H9 (cell line): ENCODE data around the gene BAAT. TPM values are rescaled to one million over a fixed set of nuclear protein-coding genes. Genes with fewer than 3 reads are reported as not detected.

Experiments used
- DNase-seq: peaks from one replicate; pipeline ENCODE4 v3.0.0-alpha.2; 2017
- H2AFZ ChIP-seq: one replicate; pipeline ENCODE4 v1.6.1; 2013; ENCODE audit warnings: mild to moderate bottlenecking, low read length, control low read depth, moderate library complexity
- H2AK5ac ChIP-seq: 2 replicates; pipeline ENCODE4 v1.6.1; 2013; ENCODE audit warnings: low read length, control low read depth, mixed read lengths; ENCODE audit not compliant: insufficient read length
- H2BK120ac ChIP-seq: one replicate; pipeline ENCODE4 v1.6.1; 2013; ENCODE audit warnings: low read depth, mild to moderate bottlenecking, low read length, control low read depth, inconsistent platforms; ENCODE audit not compliant: poor library complexity, severe bottlenecking
- H2BK12ac ChIP-seq: 2 replicates; pipeline ENCODE4 v1.6.1; 2013; ENCODE audit warnings: low read length, control low read depth, mixed read lengths, low read depth; ENCODE audit not compliant: insufficient read length
- H2BK15ac ChIP-seq: 2 replicates; pipeline ENCODE4 v1.6.1; 2013; ENCODE audit warnings: low read depth, low read length, control low read depth
- H2BK20ac ChIP-seq: one replicate; pipeline ENCODE4 v1.6.1; 2013; ENCODE audit warnings: low read depth, mild to moderate bottlenecking, low read length, control low read depth, inconsistent platforms; ENCODE audit not compliant: poor library complexity, severe bottlenecking
- H2BK5ac ChIP-seq: 2 replicates; pipeline ENCODE4 v1.6.1; 2013; ENCODE audit warnings: low read length, control low read depth, mixed read lengths; ENCODE audit not compliant: insufficient read length
- H3K14ac ChIP-seq: 2 replicates; pipeline ENCODE4 v1.6.1; 2013; ENCODE audit warnings: low read length, control low read depth; ENCODE audit not compliant: insufficient read depth
- H3K18ac ChIP-seq: 2 replicates; pipeline ENCODE4 v1.6.1; 2013; ENCODE audit warnings: low read depth, mild to moderate bottlenecking, mixed read lengths, low read length, control low read depth; ENCODE audit not compliant: insufficient read length
- H3K23ac ChIP-seq: 2 replicates; pipeline ENCODE4 v1.6.1; 2013; ENCODE audit warnings: low read length, control low read depth, mixed read lengths, low read depth; ENCODE audit not compliant: insufficient read length
- H3K23me2 ChIP-seq: 2 replicates; pipeline ENCODE4 v1.6.1; 2013; ENCODE audit warnings: low read depth, mild to moderate bottlenecking, mixed read lengths, low read length, control low read depth; ENCODE audit not compliant: insufficient read length, poor library complexity, severe bottlenecking
- H3K27ac ChIP-seq: 2 replicates; pipeline ENCODE4 v1.5.1; 2013; ENCODE audit warnings: low read length, control low read depth, mixed read lengths, low read depth; ENCODE audit not compliant: insufficient read length
- H3K27me3 ChIP-seq: 2 replicates; pipeline ENCODE4 v1.6.1; 2013; ENCODE audit warnings: low read length, control low read depth, inconsistent platforms; ENCODE audit not compliant: insufficient read depth
- H3K4ac ChIP-seq: 2 replicates; pipeline ENCODE4 v1.6.1; 2013; ENCODE audit warnings: low read depth, mild to moderate bottlenecking, control low read depth, inconsistent platforms, low read length, moderate library complexity
- H3K4me1 ChIP-seq: 2 replicates; pipeline ENCODE4 v1.6.1; 2013; ENCODE audit warnings: low read length, control low read depth, inconsistent platforms; ENCODE audit not compliant: insufficient read depth
- H3K4me2 ChIP-seq: 2 replicates; pipeline ENCODE4 v1.6.1; 2013; ENCODE audit warnings: low read length, control low read depth, mixed read lengths; ENCODE audit not compliant: insufficient read length, insufficient read depth
- H3K56ac ChIP-seq: 2 replicates; pipeline ENCODE4 v1.6.1; 2013; ENCODE audit warnings: low read depth, mild to moderate bottlenecking, mixed read lengths, low read length, control low read depth; ENCODE audit not compliant: insufficient read length
- H3K79me1 ChIP-seq: 2 replicates; pipeline ENCODE4 v1.6.1; 2013; ENCODE audit warnings: low read depth, mild to moderate bottlenecking, moderate library complexity, low read length, control low read depth, inconsistent platforms; ENCODE audit not compliant: insufficient read depth, poor library complexity, severe bottlenecking
- H3K79me2 ChIP-seq: 2 replicates; pipeline ENCODE4 v1.6.1; 2013; ENCODE audit warnings: low read length, control low read depth, inconsistent platforms; ENCODE audit not compliant: insufficient read depth
- H3K9ac ChIP-seq: 2 replicates; pipeline ENCODE4 v1.6.1; 2013; ENCODE audit warnings: low read length, control low read depth, mixed read lengths; ENCODE audit not compliant: insufficient read length; ENCODE audit errors: extremely low read depth
- H3K9me3 ChIP-seq: one replicate; pipeline ENCODE4 v1.6.1; 2013; ENCODE audit warnings: low read depth, low read length, inconsistent platforms; ENCODE audit not compliant: control insufficient read depth
- H3T11ph ChIP-seq: one replicate; pipeline ENCODE4 v1.6.1; 2013; ENCODE audit warnings: mild to moderate bottlenecking, low read length, control low read depth, inconsistent platforms
- H4K20me1 ChIP-seq: one replicate; pipeline ENCODE4 v1.6.1; 2013; ENCODE audit not compliant: control insufficient read depth, insufficient read length, insufficient read depth
- H4K5ac ChIP-seq: 2 replicates; pipeline ENCODE4 v1.6.1; 2013; ENCODE audit warnings: low read depth, mild to moderate bottlenecking, mixed read lengths, low read length, control low read depth; ENCODE audit not compliant: insufficient read length
- H4K8ac ChIP-seq: replicated peaks from 2 replicates; pipeline ENCODE4 v1.6.1; 2013; ENCODE audit warnings: low read length, control low read depth, mixed read lengths, low read depth; ENCODE audit not compliant: insufficient read length
- H4K91ac ChIP-seq: 2 replicates; pipeline ENCODE4 v1.6.1; 2013; ENCODE audit warnings: low read depth, mild to moderate bottlenecking, moderate library complexity, mixed read lengths, low read length, control low read depth; ENCODE audit not compliant: insufficient read length
- H3K27ac Mint-ChIP-seq, 3 experiments: 2 replicates in 2 of 3; 3 replicates in 1 of 3; pipeline ENCODE4 v1.8.0; 2020 to 2021; ENCODE audit warnings: mixed read lengths in 3 of 3, mild to moderate bottlenecking in 1 of 3, moderate library complexity in 1 of 3
- H3K27me3 Mint-ChIP-seq: 2 replicates; pipeline ENCODE4 v1.8.0; 2021; ENCODE audit warnings: low read depth, mild to moderate bottlenecking, moderate library complexity, mixed read lengths
- H3K36me3 Mint-ChIP-seq, 3 experiments: 2 replicates in 2 of 3; 3 replicates in 1 of 3; pipeline ENCODE4 v1.8.0; 2020 to 2021; ENCODE audit warnings: low read depth in 3 of 3, mixed read lengths in 3 of 3; ENCODE audit not compliant: insufficient read depth in 1 of 3
- H3K4me1 Mint-ChIP-seq, 2 experiments: 2 replicates each; pipeline ENCODE4 v1.8.0; 2020; ENCODE audit warnings: mixed read lengths in 2 of 2
- H3K4me3 Mint-ChIP-seq, 2 experiments: 2 replicates in 1 of 2; 3 replicates in 1 of 2; pipeline ENCODE4 v1.8.0; 2020 to 2021; ENCODE audit warnings: mild to moderate bottlenecking in 2 of 2, mixed read lengths in 2 of 2, moderate library complexity in 1 of 2
- H3K9me3 Mint-ChIP-seq, 2 experiments: 2 replicates in 1 of 2; 3 replicates in 1 of 2; pipeline ENCODE4 v1.8.0; 2020; ENCODE audit warnings: mild to moderate bottlenecking in 2 of 2, mixed read lengths in 2 of 2, moderate library complexity in 1 of 2
- WGBS: extraction: QIAGEN DNeasy Blood & Tissue Kit; methylation state at CpG from one replicate; pipeline ENCODE4 v1.1.7; 2013; ENCODE audit warnings: missing lambda C conversion rate, low lambda C conversion rate, mixed read lengths; ENCODE audit not compliant: insufficient read length; ENCODE audit errors: extremely low coverage; 5-methylcytosine and 5-hydroxymethylcytosine counted together
- total RNA-seq: library from RNA; stranded (reverse); gene quantifications from 2 replicates; pipeline ENCODE4 v1.2.1, GENCODE V29; 2021
- TF ChIP-seq, protein P1 (sequence below): fragments of 200-600 bp; sonication (generic); conservative IDR thresholded peaks from 3 replicates; pipeline ENCODE4 v1.8.0; 2021; ENCODE audit warnings: antibody characterized with exemption, mild to moderate bottlenecking

BAAT gene
- total RNA-seq, 1 experiment from 2014 or later, result 0.09 TPM

DNA sequence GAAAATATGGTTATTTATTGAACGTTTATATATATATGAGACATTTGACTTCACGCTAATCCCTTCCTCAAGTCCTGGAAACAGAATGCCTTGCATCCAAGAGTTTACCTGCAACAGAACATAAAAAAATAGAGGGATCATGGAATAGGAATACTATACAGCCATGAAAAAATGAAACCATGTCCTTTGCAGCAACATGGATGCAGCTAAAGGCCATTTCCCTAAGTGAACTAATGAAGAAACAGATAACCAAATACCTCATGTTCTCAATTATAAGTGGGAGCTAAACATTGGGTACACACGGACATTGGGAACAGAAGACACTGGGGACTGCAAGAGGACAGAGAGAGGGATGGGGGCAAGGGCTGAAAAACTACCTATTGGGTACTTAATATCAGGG lies 13.0 kb downstream of the BAAT start:
- no peak overlapping the region for H3K23ac ChIP-seq
- TF ChIP-seq, protein P1, sequence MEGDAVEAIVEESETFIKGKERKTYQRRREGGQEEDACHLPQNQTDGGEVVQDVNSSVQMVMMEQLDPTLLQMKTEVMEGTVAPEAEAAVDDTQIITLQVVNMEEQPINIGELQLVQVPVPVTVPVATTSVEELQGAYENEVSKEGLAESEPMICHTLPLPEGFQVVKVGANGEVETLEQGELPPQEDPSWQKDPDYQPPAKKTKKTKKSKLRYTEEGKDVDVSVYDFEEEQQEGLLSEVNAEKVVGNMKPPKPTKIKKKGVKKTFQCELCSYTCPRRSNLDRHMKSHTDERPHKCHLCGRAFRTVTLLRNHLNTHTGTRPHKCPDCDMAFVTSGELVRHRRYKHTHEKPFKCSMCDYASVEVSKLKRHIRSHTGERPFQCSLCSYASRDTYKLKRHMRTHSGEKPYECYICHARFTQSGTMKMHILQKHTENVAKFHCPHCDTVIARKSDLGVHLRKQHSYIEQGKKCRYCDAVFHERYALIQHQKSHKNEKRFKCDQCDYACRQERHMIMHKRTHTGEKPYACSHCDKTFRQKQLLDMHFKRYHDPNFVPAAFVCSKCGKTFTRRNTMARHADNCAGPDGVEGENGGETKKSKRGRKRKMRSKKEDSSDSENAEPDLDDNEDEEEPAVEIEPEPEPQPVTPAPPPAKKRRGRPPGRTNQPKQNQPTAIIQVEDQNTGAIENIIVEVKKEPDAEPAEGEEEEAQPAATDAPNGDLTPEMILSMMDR, result no peak
- H3K27me3 Mint-ChIP-seq, result no peaks in the 10 kb centered on the region
- peaks cover 3% of the 10 kb centered on the region; the same call in 1 of the 2 replicates for H3K4me1 ChIP-seq
- H3K79me1 ChIP-seq, result no peaks in the 10 kb centered on the region
- no peak overlapping the region for H4K91ac ChIP-seq
- H2BK15ac ChIP-seq, result no peak overlapping the region
- no peak overlapping the region for H3K27ac Mint-ChIP-seq
- no peak overlapping the region for H3K27ac ChIP-seq
- H3K36me3 Mint-ChIP-seq, result no peaks in the 10 kb centered on the region; a peak in 1 of 7 replicates
- H2BK120ac ChIP-seq, result no peak overlapping the region
- H4K20me1 ChIP-seq, result no peaks in the 10 kb centered on the region
- H2BK12ac ChIP-seq, result no peak overlapping the region
- no peak overlapping the region for H3K56ac ChIP-seq
- H3K18ac ChIP-seq, result no peak overlapping the region
- no peak overlapping the region for H2BK5ac ChIP-seq
- no peak overlapping the region for H4K5ac ChIP-seq
- H2AFZ ChIP-seq, result no peak overlapping the region
- H3T11ph ChIP-seq, result no peak overlapping the region
- no peak overlapping the region for H3K4me2 ChIP-seq
- no peak overlapping the region for H3K4ac ChIP-seq
- no peaks in the 10 kb centered on the region for H3K27me3 ChIP-seq
- no peak overlapping the region for H2BK20ac ChIP-seq
- no peaks in the 10 kb centered on the region for H3K9me3 ChIP-seq
- no peaks in the 10 kb centered on the region for H3K9me3 Mint-ChIP-seq
- peaks cover 13 to 18% of the 10 kb centered on the region in 2 experiments for H3K4me1 Mint-ChIP-seq
- H2AK5ac ChIP-seq, result no peak overlapping the region
- no peaks in the 10 kb centered on the region for H3K23me2 ChIP-seq
- H3K9ac ChIP-seq, result no peak overlapping the region
- no peak overlapping the region for H3K14ac ChIP-seq
- no peaks in the 10 kb centered on the region for H3K79me2 ChIP-seq
- DNase-seq, result no peak
- WGBS, result 100% methylated on average over 1 of the region's 3 CpGs
- no peak overlapping the region for H4K8ac ChIP-seq
- no peak overlapping the region for H3K4me3 Mint-ChIP-seq
